Thyroid gland (tissue), 4 donors: Measurements from ENCODE around the gene TOP2A.

ENCODE experiments used
- CTCF ChIP-seq, 6 experiments: fragments of 200-600 bp in 3 of 6; fragments of 450-650 bp in 3 of 6; sonication (generic) in 3 of 6; IDR thresholded peaks; one replicate each; pipeline ENCODE4 v1.5.1; 2016 to 2019; ENCODE audit warnings: antibody characterized with exemption in 6 of 6, mild to moderate bottlenecking in 2 of 6, inconsistent platforms in 1 of 6, moderate library complexity in 1 of 6
- POLR2A ChIP-seq, 2 donors: fragments of 450-650 bp; IDR thresholded peaks; one replicate each; pipeline ENCODE4 v1.6.1; 2017; ENCODE audit warnings: antibody characterized with exemption in 2 of 2, mild to moderate bottlenecking in 2 of 2, moderate library complexity in 1 of 2

GRCh38 chr17:40457369-40457768, 39.7 kb upstream of the TOP2A start:
- no peak for TF ChIP-seq POLR2A (IDR thresholded peaks at IDR 0.05)
- TF ChIP-seq CTCF (IDR thresholded peaks at IDR 0.05), result no peak
